ENCODE data around the gene GNB3.

GNB3 gene

DNA sequence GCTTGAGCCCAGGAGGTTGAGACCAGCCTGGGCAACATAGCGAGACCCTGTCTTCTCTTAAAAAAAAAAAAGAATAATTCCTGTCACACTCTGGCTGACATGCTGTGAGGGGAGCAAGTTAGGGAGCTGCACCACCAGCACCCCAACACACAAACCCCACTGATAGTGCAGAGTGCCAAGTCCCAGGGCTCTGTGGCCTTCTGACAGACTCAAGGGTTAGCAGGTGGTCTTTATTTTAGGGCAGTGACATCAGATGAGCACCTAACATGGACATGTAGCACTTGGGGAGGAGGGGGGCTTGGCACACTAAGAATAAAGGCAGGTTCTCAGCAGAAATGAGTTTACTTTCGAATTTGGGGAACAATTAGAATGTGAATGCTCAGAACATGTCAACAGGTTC lies 18.1 kb downstream of the GNB3 start:
- H3K36me3 ChIP-seq (ENCODE audit: insufficient read depth), result peaks cover 7% of the 10 kb centered on the region; the same call in 1 of the 2 replicates
- H3K27ac ChIP-seq, result no peak overlapping the region

DNA sequence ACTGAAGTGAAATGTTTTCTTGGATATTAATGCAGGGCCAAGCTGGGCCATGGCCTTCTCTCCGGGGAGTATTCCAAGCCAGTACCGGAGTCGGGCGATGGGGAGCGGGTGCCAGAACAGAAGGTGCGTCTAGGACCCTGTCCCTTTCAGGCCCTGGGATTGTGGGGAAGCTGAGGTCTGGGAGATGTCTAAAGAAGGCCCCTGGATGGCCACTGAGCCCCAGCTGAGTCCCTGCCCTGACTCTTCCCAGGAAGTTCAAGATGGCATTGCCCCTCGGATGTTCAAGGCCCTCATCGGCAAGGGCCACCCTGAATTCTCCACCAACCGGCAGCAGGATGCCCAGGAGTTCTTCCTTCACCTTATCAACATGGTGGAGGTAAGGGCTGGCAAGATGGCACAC lies 19.4 kb downstream of the GNB3 start:
- Histone ChIP-seq H3K36me3 (ENCODE audit: insufficient read depth) (peaks cover 7% of the 10 kb centered on the region; the same call in 1 of the 2 replicates), H3K9ac (no peak overlapping the region)

More for the DNA sequence above, 18.1 kb downstream of the GNB3 start:
- TF ChIP-seq, protein P1, sequence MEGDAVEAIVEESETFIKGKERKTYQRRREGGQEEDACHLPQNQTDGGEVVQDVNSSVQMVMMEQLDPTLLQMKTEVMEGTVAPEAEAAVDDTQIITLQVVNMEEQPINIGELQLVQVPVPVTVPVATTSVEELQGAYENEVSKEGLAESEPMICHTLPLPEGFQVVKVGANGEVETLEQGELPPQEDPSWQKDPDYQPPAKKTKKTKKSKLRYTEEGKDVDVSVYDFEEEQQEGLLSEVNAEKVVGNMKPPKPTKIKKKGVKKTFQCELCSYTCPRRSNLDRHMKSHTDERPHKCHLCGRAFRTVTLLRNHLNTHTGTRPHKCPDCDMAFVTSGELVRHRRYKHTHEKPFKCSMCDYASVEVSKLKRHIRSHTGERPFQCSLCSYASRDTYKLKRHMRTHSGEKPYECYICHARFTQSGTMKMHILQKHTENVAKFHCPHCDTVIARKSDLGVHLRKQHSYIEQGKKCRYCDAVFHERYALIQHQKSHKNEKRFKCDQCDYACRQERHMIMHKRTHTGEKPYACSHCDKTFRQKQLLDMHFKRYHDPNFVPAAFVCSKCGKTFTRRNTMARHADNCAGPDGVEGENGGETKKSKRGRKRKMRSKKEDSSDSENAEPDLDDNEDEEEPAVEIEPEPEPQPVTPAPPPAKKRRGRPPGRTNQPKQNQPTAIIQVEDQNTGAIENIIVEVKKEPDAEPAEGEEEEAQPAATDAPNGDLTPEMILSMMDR (conservative IDR thresholded peaks at IDR 0.05; ENCODE audit: low read depth, low read length), result no peak
- H3K4me3 ChIP-seq (IDR thresholded peaks at IDR 0.05; ENCODE audit: insufficient read depth, low read depth, low read length), result no peak overlapping the region
- no peak overlapping the region for H3K9ac ChIP-seq
- no peaks in the 10 kb centered on the region for H4K20me1 ChIP-seq (ENCODE audit: insufficient read depth)
- H3K4me1 ChIP-seq (ENCODE audit: low read depth, poor library complexity, severe bottlenecking), result peaks cover 12% of the 10 kb centered on the region
- no peak overlapping the region for H3K4me2 ChIP-seq
- no peak overlapping the region for H2AFZ ChIP-seq (ENCODE audit: low read depth)
- no peaks in the 10 kb centered on the region for H3K27me3 ChIP-seq (ENCODE audit: insufficient read depth, low read depth)
- H3K79me2 ChIP-seq (ENCODE audit: insufficient read depth, low read depth), result peaks cover 19% of the 10 kb centered on the region

GRCh38 chr12:6860942-6861341 lies 20.2 kb downstream of the GNB3 start:
- Histone ChIP-seq H3K79me2 (ENCODE audit: insufficient read depth, low read depth) (no peaks in the 10 kb centered on the region), H3K9ac (no peak overlapping the region), H3K27ac (no peak overlapping the region), H3K27me3 (ENCODE audit: insufficient read depth, low read depth) (no peaks in the 10 kb centered on the region), H3K4me1 (ENCODE audit: low read depth, poor library complexity, severe bottlenecking) (no peaks in the 10 kb centered on the region), H4K20me1 (ENCODE audit: insufficient read depth) (no peaks in the 10 kb centered on the region), H2AFZ (ENCODE audit: low read depth) (no peak overlapping the region), H3K36me3 (ENCODE audit: insufficient read depth) (peaks cover 7% of the 10 kb centered on the region; the same call in 1 of the 2 replicates), H3K4me2 (no peak overlapping the region), H3K4me3 (IDR thresholded peaks at IDR 0.05; ENCODE audit: insufficient read depth, low read depth, low read length) (no peak overlapping the region)
- TF ChIP-seq, protein P1 (conservative IDR thresholded peaks at IDR 0.05; ENCODE audit: low read depth, low read length), result no peak

More for the DNA sequence above, 19.4 kb downstream of the GNB3 start:
- Histone ChIP-seq H4K20me1 (ENCODE audit: insufficient read depth) (no peaks in the 10 kb centered on the region), H3K4me3 (IDR thresholded peaks at IDR 0.05; ENCODE audit: insufficient read depth, low read depth, low read length) (no peak overlapping the region), H3K79me2 (ENCODE audit: insufficient read depth, low read depth) (peaks cover 6% of the 10 kb centered on the region; the same call in 1 of the 2 replicates), H2AFZ (ENCODE audit: low read depth) (no peak overlapping the region), H3K27me3 (ENCODE audit: insufficient read depth, low read depth) (no peaks in the 10 kb centered on the region), H3K4me1 (ENCODE audit: low read depth, poor library complexity, severe bottlenecking) (no peaks in the 10 kb centered on the region), H3K4me2 (no peak overlapping the region), H3K27ac (no peak overlapping the region)
- TF ChIP-seq, protein P1 (conservative IDR thresholded peaks at IDR 0.05; ENCODE audit: low read depth, low read length), result no peak

DNA sequence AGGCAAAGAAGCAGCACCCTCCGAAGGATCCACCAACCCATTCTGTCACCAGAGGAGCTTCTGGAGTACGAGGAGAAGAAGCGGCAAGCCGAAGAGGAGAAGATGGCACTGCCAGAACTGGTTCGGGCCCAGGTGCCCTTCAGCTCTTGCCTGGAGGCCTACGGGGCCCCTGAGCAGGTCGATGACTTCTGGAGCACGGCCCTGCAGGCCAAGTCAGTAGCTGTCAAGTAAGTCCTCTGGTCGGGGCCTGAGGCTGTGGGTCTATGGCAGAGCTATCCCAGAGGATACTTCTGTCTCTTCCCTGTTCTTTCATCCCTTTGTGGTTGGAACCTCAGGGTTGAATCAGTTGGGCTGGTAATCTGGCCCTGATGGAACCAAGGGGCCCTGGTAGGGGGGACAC lies 20.7 kb downstream of the GNB3 start:
- Histone ChIP-seq H2AFZ (ENCODE audit: low read depth) (no peak overlapping the region), H3K4me3 (IDR thresholded peaks at IDR 0.05; ENCODE audit: insufficient read depth, low read depth, low read length) (no peak overlapping the region), H3K36me3 (ENCODE audit: insufficient read depth) (peaks cover 7% of the 10 kb centered on the region; the same call in 1 of the 2 replicates), H3K27ac (no peak overlapping the region), H3K79me2 (ENCODE audit: insufficient read depth, low read depth) (no peaks in the 10 kb centered on the region), H3K9ac (no peak overlapping the region), H3K4me2 (no peak overlapping the region), H4K20me1 (ENCODE audit: insufficient read depth) (no peaks in the 10 kb centered on the region), H3K27me3 (ENCODE audit: insufficient read depth, low read depth) (no peaks in the 10 kb centered on the region), H3K4me1 (ENCODE audit: low read depth, poor library complexity, severe bottlenecking) (no peaks in the 10 kb centered on the region)
- TF ChIP-seq, protein P1 (conservative IDR thresholded peaks at IDR 0.05; ENCODE audit: low read depth, low read length), result no peak
